CMK (cell line): ENCODE results near the gene KLHL30.

Experiments
- DNase-seq: peaks from one replicate; pipeline ENCODE4 v3.0.0-alpha.2; 2010; ENCODE audit warnings: low read depth

KLHL30 gene

GRCh38 chr2:238182362-238182761 lies 43.9 kb downstream of the KLHL30 start:
- DNase-seq: no peak

- no peak for DNase-seq
Measured at GRCh38 chr2:238183821-238184220, 45.4 kb downstream of the KLHL30 start.

- DNase-seq: no peak
Measured at GRCh38 chr2:238187618-238188548, 49.4 kb downstream of the KLHL30 start.

- DNase-seq: no peak
Measured at GRCh38 chr2:238190445-238190844, 52.0 kb downstream of the KLHL30 start.
